GM21423 (cell line): ENCODE results near the gene CREB5.
A peak's percentile ranks its signal among the peaks of the same experiment; 100 is the strongest.
"Not testable (repeated sequence)": the region's sequence is repeated elsewhere in the genome, so short reads cannot be mapped to it uniquely, and the experiment has no call there.

Source experiments
- ATAC-seq: cut with Tn5 transposase; IDR thresholded peaks from one replicate; pipeline ENCODE4 v1.9.1; 2021; ENCODE audit warnings: mild to moderate bottlenecking, moderate library complexity; ENCODE audit not compliant: unreplicated experiment

The CREB5 gene

GRCh38 chr7:28602282-28602681, 190.0 kb downstream of the CREB5 start:
- no peak for ATAC-seq

DNA sequence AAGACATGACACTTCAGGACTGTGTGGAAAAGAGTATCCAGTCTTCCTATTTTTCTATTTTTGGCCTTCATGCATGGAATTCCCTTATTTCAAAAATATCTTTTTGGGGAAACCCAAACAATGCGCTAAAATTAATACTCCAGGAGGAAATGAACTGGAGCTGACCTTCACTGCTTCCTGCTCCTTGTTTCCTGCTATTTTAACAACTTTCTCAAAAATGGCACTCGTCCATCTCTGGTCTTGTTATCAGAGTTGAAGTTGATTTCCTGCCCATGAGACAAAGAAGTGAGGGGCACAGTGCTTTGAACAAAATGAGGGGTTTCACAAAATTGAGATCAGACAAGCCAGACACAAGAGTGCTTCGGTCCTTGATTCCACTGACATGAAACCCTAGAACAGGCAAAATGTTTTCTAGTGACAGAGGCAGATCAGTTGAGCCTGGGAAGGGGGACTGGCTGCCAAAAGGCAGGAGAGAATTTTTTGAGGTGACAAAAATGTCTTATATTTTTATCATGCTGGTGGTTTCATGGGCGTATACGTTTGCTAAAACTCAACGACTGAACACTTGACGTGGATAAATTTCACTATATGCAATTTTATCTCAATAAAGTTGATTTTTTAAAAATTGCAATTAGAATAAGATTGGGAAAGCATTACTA, 193.2 kb downstream of the CREB5 start:
- no peak for ATAC-seq

GRCh38 chr7:28606421-28606820, 194.1 kb downstream of the CREB5 start:
- no peak for ATAC-seq

DNA sequence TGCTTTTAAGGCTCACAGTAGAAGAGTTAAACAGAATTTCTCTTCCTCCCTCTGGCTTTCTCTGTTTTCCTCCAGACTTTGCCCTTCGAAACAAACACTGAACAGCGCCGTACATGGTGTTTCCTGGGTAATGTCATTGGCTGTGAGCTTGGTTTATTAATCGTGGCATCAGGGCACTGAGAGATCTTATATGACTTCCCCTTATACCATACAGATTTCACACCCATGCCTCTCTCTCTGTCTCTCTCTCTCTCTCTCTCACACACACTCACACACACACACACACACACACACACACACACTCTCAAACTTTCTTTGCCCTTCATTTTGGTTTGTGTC, 195.5 kb downstream of the CREB5 start:
- ATAC-seq, result no peak

- no peak for ATAC-seq
Measured at GRCh38 chr7:28608237-28608656, 195.9 kb downstream of the CREB5 start.

GRCh38 chr7:28608731-28609130, 196.4 kb downstream of the CREB5 start:
- no peak for ATAC-seq

DNA sequence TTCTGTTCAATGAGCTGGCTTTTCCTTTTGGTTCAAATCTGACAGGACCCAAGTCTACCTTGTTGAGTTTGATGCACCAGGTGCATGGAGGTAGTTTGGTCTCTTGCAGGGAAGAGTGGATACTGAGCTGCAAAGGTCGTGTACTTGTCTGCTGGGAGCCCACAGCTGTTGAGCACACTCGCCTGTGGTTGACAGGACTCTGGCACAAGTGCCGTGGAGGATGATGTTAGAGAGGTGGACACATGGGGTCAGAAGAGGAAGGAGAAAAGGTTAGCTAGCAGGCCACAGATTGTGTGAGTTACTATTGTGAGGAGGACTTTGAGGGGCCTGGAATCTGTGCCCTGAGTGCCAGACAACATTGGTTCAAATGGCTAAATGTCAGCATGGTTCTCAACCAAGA, 197.3 kb downstream of the CREB5 start:
- ATAC-seq, result no peak

DNA sequence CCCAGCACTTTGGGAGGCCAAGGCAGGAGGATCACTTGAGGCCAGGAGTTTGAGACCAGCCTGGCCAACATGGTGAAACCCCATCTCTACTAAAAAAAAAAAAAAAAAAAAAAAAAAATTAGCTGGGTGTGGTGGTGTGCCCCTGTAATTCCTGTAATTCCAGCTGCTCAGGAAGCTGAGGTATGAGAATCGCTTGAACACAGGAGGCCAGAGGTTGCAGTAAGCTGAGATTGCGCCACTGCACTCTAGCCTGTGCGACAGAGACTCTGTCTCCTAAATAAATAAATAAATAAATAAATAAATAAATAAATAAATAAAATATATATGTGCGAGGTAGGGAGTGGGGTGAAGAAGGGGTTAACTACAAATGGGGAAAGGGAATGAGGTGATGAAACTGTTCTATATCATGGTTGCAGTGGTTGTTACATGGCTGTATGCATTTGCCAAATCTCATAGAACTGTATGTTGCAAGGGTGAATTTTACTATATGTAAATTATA, 199.1 kb downstream of the CREB5 start:
- ATAC-seq, result not testable (repeated sequence)

GRCh38 chr7:28613262-28613661, 200.9 kb downstream of the CREB5 start:
- no peak for ATAC-seq

DNA sequence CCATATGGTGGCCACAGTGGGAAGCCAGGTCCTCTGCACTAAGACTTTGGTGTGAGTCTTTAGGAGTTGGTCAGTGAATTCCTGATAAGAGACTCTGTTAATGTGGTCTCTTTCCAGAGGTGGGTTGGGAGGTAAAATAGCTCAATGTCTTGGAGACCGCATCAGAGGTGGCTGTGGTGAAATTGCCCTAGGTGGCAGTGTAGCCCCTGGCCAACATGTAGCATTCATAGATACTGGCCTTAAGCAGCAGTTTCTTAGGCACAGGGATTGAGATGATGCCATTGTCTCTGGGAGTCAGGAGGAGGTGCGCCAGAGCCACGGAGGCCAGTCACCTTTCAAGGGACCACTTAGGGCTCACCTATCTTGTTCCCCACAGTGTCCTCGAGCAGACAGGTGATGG, 202.8 kb downstream of the CREB5 start:
- no peak for ATAC-seq

GRCh38 chr7:28617308-28617880, 205.1 kb downstream of the CREB5 start:
- no peak for ATAC-seq

DNA sequence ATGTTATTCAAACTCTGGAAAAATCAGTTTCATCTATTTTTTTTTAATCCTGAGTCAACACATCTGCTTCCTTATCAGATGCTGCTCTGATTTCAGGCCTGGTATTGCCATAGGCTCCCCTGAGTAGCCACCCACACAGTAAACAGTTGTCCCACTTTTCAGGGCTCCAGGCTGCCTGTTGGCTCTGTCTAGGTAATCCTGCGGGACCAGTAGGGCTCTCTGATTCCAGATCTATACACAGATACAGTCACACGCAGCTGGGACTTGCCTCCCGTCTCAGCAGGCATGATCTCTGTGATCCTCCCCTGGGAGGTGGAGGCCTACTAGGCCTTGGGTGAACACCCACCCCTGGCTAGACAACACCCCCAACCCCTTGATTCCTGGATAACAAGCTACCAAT, 206.1 kb downstream of the CREB5 start:
- ATAC-seq, result no peak

DNA sequence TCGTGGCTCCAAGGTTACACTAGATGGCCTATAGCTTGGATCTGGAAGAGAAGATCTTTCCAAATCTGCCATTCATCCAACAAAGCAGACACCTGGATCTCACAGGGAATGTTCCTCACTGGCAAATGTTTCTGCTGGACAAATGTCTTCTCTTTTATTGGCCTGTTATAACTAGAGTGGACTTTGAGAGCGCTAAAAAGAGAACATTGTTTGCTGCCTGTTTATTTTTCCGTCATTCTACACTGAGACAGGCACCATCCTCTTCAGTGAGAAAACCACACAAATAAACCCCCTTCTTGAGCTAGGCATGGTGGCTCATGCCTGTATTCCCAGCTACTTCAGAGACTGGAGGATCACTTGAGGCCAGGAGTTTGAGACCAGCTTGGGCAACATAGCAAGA, 206.9 kb downstream of the CREB5 start:
- ATAC-seq, result no peak

- ATAC-seq, result no peak
Measured at GRCh38 chr7:28621369-28621841, 209.1 kb downstream of the CREB5 start.

DNA sequence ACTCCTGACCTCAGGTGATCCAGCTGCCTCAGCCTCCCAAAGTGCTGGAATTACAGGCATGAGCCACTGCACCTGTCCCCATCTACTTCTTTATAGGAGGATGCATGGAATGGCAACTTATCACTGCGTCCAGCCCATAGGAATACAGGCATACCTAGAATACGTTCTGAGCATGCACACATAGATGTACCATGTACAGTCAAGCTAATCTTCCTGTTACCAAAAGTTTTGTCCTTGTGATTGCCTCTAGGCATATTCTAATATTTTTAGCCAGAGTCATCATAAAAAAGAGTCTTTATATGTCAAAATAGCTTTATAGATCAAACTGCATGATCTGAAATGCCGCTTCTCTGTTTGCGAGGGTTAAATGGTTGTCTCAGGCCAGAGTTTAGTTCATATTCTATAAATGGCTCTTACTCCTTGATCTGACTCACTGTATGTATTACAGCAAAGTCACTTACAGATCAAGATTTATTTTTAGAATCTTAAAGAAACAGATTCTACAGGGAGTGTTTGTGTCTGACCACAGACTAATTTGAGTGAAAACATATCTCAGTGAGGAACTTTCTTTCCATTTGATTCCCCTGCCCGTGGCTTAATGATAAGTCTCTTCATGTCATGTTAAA, 210.9 kb downstream of the CREB5 start:
- no peak for ATAC-seq

DNA sequence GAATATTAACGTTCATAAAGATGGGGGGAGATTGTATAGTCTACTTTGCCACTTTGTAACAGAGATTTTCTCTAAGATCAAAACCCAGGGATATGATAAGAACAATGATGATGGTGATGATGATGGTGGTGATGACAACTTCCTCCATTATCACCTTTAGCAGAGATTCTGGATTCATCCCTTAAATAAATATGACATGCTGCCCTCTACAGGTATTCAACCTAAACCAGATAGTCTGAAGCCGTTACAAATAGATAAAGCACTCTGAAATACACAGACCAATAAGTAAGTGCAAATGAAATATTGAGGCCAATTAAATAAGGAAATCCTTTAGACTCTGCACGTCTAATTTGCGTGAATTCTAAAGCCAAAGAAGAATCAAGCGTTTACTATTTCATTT, 211.5 kb downstream of the CREB5 start:
- ATAC-seq, result no peak

GRCh38 chr7:28625432-28625831, 213.1 kb downstream of the CREB5 start:
- ATAC-seq, result no peak

GRCh38 chr7:28626221-28626620, 213.9 kb downstream of the CREB5 start:
- ATAC-seq, result no peak

GRCh38 chr7:28626624-28627262, 214.4 kb downstream of the CREB5 start:
- peak; percentile 48 for ATAC-seq

DNA sequence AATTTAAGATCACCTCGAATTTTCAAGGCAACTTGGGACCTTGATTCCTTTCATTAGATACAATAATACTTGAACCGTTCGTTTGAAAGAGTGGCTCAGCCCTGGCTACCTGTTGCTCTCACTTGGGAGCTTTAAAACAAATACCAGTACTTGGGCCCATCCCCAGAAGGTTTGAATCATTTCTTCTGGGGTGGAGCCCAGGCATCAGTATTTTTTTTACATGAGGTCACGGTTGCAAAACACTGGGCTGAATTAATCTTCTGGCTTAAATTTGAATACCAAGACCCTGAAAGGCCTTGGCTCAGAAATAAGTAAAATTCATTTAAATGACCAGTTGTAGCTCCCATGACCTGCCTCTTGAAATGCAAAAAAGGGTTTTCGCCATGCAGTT, 214.9 kb downstream of the CREB5 start:
- no peak for ATAC-seq

- ATAC-seq, result no peak
Measured at GRCh38 chr7:28627896-28628295, 215.6 kb downstream of the CREB5 start.
